Measurements from ENCODE around the gene SNRNP25.

SNRNP25 gene

DNA sequence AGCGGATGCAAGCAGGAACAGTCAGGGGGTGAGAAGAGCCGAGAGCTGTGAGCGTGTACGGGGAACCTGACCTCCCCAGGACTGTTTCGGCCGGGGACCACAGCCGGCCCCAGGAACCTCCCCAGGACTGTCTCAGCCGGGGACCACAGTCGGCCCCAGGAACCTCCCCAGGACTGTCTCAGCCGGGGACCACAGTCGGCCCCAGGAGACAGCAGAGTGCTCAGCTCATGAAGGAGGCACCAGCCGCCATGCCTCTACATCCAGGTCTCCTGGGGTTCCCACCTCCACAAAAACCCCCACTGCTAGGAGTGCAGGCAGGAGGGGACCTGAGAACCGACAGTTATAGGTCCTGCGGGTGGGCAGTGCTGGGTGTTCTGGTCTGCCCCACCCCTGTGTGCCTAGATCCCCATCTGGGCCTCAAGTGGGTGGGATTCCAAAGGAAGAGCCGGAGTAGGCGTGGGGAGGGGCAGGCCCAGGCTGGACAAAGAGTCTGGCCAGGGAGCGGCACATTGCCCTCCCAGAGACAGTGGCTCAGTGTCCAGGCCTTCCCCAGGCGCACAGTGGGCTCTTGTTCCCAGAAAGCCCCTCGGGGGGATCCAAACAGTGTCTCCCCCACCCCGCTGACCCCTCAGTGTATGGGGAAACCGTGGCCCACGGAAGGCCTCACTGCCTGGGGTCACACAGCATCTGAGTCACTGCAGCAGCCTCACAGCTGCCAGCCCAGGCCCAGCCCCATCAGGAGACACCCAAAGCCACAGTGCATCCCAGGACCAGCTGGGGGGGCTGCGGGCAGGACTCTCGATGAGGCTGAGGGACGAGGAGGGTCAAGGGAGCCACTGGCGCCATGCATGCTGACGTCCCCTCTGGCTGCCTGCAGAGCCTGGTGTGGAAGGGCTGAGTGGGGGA is 14.5 kb downstream of the SNRNP25 start:
- Histone ChIP-seq H3K4me1 (ENCODE audit: control insufficient read depth in 2 of 2, insufficient read depth in 1 of 2, low read depth in 1 of 2, low read length in 2 of 2) (peaks cover 30 to 41% of the 10 kb centered on the region in 2 donors), H3K27ac (replicated peaks; ENCODE audit: low read length) (no peak overlapping the region), H3K27me3 (ENCODE audit: control insufficient read depth in 3 of 3, insufficient read depth in 3 of 3, low read depth in 1 of 3, low read length in 3 of 3) (peaks cover 0 to 3% (median 0%) of the 10 kb centered on the region in 3 experiments), H2AK5ac (ENCODE audit: low read depth, low read length) (peak overlapping the region; percentile 98), H3K36me3 (replicated peaks in 1 of 2; ENCODE audit: control insufficient read depth in 2 of 2, insufficient read depth in 2 of 2, low read length in 2 of 2) (peaks cover 15 to 18% of the 10 kb centered on the region in 2 donors), H2BK120ac (ENCODE audit: low read depth, low read length) (peak overlapping the region; percentile 87), H2BK5ac (ENCODE audit: low read length) (peak overlapping the region; percentile 87), H3K4ac (ENCODE audit: low read length) (peak overlapping the region; percentile 86), H3K14ac (ENCODE audit: low read length) (peak overlapping the region; percentile 97), H3K23ac (ENCODE audit: low read depth, low read length, poor library complexity) (peak overlapping the region; percentile 92), H2BK15ac (ENCODE audit: low read length) (peak overlapping the region; percentile 95), H2BK12ac (ENCODE audit: low read length) (peak overlapping the region; percentile 4), H3K18ac (ENCODE audit: low read length) (peak overlapping the region; percentile 92), H2AFZ (ENCODE audit: low read length) (no peak overlapping the region), H3K79me1 (ENCODE audit: low read depth, low read length) (peaks cover 3% of the 10 kb centered on the region), H3K9me3 (replicated peaks in 1 of 2; ENCODE audit: control insufficient read depth in 2 of 2, insufficient read depth in 1 of 2, low read depth in 1 of 2, low read length in 2 of 2) (no peaks in the 10 kb centered on the region), H4K91ac (ENCODE audit: low read depth, low read length, poor library complexity) (no peak overlapping the region), H3K4me2 (ENCODE audit: insufficient read depth, low read length, poor library complexity, severe bottlenecking) (no peak overlapping the region), H3K4me3 (ENCODE audit: low read length in 2 of 2) (no peak overlapping the region), H3K9ac (ENCODE audit: low read depth, low read length, poor library complexity) (peak overlapping the region; percentile 80), H4K8ac (ENCODE audit: low read depth, low read length) (no peak overlapping the region)
- no CpG with 5 or more reads among the region's 27 CpGs for WGBS, 2 donors (ENCODE audit: extremely low coverage in 2 of 2, insufficient read length in 2 of 2, insufficient replicate concordance in 1 of 2)
- no peak for DNase-seq (ENCODE audit: low spot score)

DNA sequence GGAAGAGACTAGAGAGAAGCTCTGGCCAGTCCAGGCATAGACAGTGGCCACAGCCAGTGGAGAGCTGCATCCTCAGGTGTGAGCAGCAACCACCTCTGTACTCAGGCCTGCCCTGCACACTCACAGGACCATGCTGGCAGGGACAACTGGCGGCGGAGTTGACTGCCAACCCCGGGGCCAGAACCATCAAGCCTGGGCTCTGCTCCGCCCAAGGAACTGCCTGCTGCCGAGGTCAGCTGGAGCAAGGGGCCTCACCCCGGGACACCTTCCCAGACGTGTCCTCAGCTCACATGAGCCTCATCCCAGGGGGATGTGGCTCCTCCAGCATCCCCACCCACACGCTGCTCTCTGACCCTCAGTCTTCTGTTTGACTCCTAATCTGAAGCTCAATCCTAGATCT is 15.6 kb downstream of the SNRNP25 start:
- Histone ChIP-seq H3K4me3 (ENCODE audit: low read length in 2 of 2) (no peak overlapping the region), H3K27ac (replicated peaks; ENCODE audit: low read length) (peak overlapping the region; percentile 16), H3K4me2 (ENCODE audit: insufficient read depth, low read length, poor library complexity, severe bottlenecking) (no peak overlapping the region), H3K9ac (ENCODE audit: low read depth, low read length, poor library complexity) (peak overlapping the region; percentile 74), H2BK15ac (ENCODE audit: low read length) (peak overlapping the region; percentile 95), H3K18ac (ENCODE audit: low read length) (peak overlapping the region; percentile 92), H4K91ac (ENCODE audit: low read depth, low read length, poor library complexity) (no peak overlapping the region), H3K36me3 (replicated peaks in 1 of 2; ENCODE audit: control insufficient read depth in 2 of 2, insufficient read depth in 2 of 2, low read length in 2 of 2) (peaks cover 6 to 7% of the 10 kb centered on the region in 2 donors), H3K79me1 (ENCODE audit: low read depth, low read length) (peaks cover 3% of the 10 kb centered on the region), H3K4ac (ENCODE audit: low read length) (peak overlapping the region; percentile 86), H2BK120ac (ENCODE audit: low read depth, low read length) (no peak overlapping the region), H2AFZ (ENCODE audit: low read length) (no peak overlapping the region), H3K23ac (ENCODE audit: low read depth, low read length, poor library complexity) (peak overlapping the region; percentile 78), H2AK5ac (ENCODE audit: low read depth, low read length) (peak overlapping the region; percentile 98), H4K8ac (ENCODE audit: low read depth, low read length) (no peak overlapping the region), H2BK5ac (ENCODE audit: low read length) (peak overlapping the region; percentile 87), H3K4me1 (ENCODE audit: control insufficient read depth in 2 of 2, insufficient read depth in 1 of 2, low read depth in 1 of 2, low read length in 2 of 2) (peaks cover 39 to 44% of the 10 kb centered on the region in 2 donors), H3K27me3 (ENCODE audit: control insufficient read depth in 3 of 3, insufficient read depth in 3 of 3, low read depth in 1 of 3, low read length in 3 of 3) (peaks cover 0 to 3% (median 0%) of the 10 kb centered on the region in 3 experiments), H3K9me3 (replicated peaks in 1 of 2; ENCODE audit: control insufficient read depth in 2 of 2, insufficient read depth in 1 of 2, low read depth in 1 of 2, low read length in 2 of 2) (no peaks in the 10 kb centered on the region), H3K14ac (ENCODE audit: low read length) (no peak overlapping the region), H2BK12ac (ENCODE audit: low read length) (no peak overlapping the region)
- WGBS, 2 donors (ENCODE audit: extremely low coverage in 2 of 2, insufficient read length in 2 of 2, insufficient replicate concordance in 1 of 2): no CpG with 5 or more reads among the region's 8 CpGs
- no peak for DNase-seq (ENCODE audit: low spot score)

DNA sequence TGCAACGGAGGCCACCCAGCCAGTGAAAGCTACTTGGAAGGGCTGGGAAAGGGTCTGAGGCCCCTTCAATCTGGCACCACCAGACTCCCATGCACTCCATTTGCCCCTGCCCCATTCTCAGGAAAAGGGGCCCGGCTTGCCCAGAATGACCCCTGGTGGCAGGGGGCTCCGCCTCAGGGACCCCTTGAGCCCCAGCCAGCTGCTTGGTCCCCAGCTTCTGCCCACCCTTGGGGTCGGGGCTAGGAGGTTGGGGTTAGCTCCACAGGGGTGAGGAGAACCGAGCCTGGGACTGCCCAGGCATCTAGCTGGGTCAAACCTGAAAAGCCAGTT is 17.5 kb downstream of the SNRNP25 start:
- no peak for DNase-seq (ENCODE audit: low spot score)
- peak overlapping the region; percentile 41 for H3K14ac ChIP-seq (ENCODE audit: low read length)
- no peaks in the 10 kb centered on the region for H3K9me3 ChIP-seq (replicated peaks in 1 of 2; ENCODE audit: control insufficient read depth in 2 of 2, insufficient read depth in 1 of 2, low read depth in 1 of 2, low read length in 2 of 2)
- peaks cover 3% of the 10 kb centered on the region for H3K79me1 ChIP-seq (ENCODE audit: low read depth, low read length)
- H3K23ac ChIP-seq (ENCODE audit: low read depth, low read length, poor library complexity): no peak overlapping the region
- no peak overlapping the region for H3K9ac ChIP-seq (ENCODE audit: low read depth, low read length, poor library complexity)
- peak overlapping the region; percentile 86 for H2AFZ ChIP-seq (ENCODE audit: low read length)
- H2BK12ac ChIP-seq (ENCODE audit: low read length): no peak overlapping the region
- no peak overlapping the region for H3K27ac ChIP-seq (replicated peaks; ENCODE audit: low read length)
- H4K8ac ChIP-seq (ENCODE audit: low read depth, low read length): no peak overlapping the region
- peak overlapping the region; percentile 79 for H2BK5ac ChIP-seq (ENCODE audit: low read length)
- H2BK15ac ChIP-seq (ENCODE audit: low read length): peak overlapping the region; percentile 70
- no peak overlapping the region for H4K91ac ChIP-seq (ENCODE audit: low read depth, low read length, poor library complexity)
- peak overlapping the region; percentile 16 for H2BK120ac ChIP-seq (ENCODE audit: low read depth, low read length)
- WGBS, 2 donors (ENCODE audit: extremely low coverage in 2 of 2, insufficient read length in 2 of 2, insufficient replicate concordance in 1 of 2): no CpG with 5 or more reads among the region's 5 CpGs
- peaks cover 58 to 61% of the 10 kb centered on the region in 2 donors for H3K4me1 ChIP-seq (ENCODE audit: control insufficient read depth in 2 of 2, insufficient read depth in 1 of 2, low read depth in 1 of 2, low read length in 2 of 2)
- peak overlapping the region; percentile 98 for H2AK5ac ChIP-seq (ENCODE audit: low read depth, low read length)
- peaks cover 0 to 3% (median 0%) of the 10 kb centered on the region in 3 experiments for H3K27me3 ChIP-seq (ENCODE audit: control insufficient read depth in 3 of 3, insufficient read depth in 3 of 3, low read depth in 1 of 3, low read length in 3 of 3)
- H3K4me2 ChIP-seq (ENCODE audit: insufficient read depth, low read length, poor library complexity, severe bottlenecking): peak overlapping the region; percentile 92
- peak overlapping the region; percentile 92 for H3K18ac ChIP-seq (ENCODE audit: low read length)
- no peaks in the 10 kb centered on the region for H3K36me3 ChIP-seq (replicated peaks in 1 of 2; ENCODE audit: control insufficient read depth in 2 of 2, insufficient read depth in 2 of 2, low read length in 2 of 2)
- H3K4me3 ChIP-seq (ENCODE audit: low read length in 2 of 2): peak overlapping the region; percentile 70 to 81
- no peak overlapping the region for H3K4ac ChIP-seq (ENCODE audit: low read length)

Data from neuronal stem cell (in vitro differentiated cells).